ENCODE measurements around the gene ARHGAP31. TPM values are rescaled to one million over a fixed set of nuclear protein-coding genes. Genes with fewer than 3 reads are reported as not detected.
A peak's percentile ranks its signal among the peaks of the same experiment; 100 is the strongest.

The ARHGAP31 gene
- total and polyA plus RNA-seq, 8 donors, result 1.2 to 275 (median 4.3) TPM

DNA sequence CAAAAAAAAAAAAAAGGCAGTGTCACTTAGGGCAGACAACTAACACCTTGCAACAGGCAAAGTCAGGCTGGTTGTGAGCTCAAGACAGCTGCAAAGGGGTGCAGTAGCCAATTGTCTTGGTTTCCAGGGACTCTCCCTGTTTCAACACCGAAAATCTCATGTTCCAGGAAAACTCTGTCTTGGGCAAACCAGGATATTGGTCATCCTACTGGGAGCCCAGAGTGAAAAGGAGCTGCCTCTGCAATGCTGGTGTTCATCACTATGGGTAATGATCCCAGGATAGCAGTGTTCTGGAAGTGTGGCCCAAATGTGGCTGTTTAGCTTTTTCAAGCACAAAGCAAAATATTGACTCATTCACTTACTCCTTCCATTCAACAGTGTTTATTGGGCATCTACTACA lies 82.6 kb downstream of the ARHGAP31 start:
- intact Hi-C loops (cut with DNase I; ENCODE audit: low total_unique reads), result no loop called here
- H3K4me1 ChIP-seq, result no peaks in the 10 kb centered on the region
- H3K9me3 ChIP-seq, result no peaks in the 10 kb centered on the region
- 64 to 86% (median 73%) methylated on average over 1 of the region's 1 CpG for WGBS, 5 donors
- H3K27ac ChIP-seq, result no peak overlapping the region
- DNase-seq, result no peak
- no peaks in the 10 kb centered on the region for H3K27me3 ChIP-seq
- TF ChIP-seq POLR2A (IDR thresholded peaks at IDR 0.05) (no peak), POLR2AphosphoS5 (IDR thresholded peaks at IDR 0.05) (no peak), EP300 (IDR thresholded peaks at IDR 0.05) (no peak)
- TF ChIP-seq, protein P1, sequence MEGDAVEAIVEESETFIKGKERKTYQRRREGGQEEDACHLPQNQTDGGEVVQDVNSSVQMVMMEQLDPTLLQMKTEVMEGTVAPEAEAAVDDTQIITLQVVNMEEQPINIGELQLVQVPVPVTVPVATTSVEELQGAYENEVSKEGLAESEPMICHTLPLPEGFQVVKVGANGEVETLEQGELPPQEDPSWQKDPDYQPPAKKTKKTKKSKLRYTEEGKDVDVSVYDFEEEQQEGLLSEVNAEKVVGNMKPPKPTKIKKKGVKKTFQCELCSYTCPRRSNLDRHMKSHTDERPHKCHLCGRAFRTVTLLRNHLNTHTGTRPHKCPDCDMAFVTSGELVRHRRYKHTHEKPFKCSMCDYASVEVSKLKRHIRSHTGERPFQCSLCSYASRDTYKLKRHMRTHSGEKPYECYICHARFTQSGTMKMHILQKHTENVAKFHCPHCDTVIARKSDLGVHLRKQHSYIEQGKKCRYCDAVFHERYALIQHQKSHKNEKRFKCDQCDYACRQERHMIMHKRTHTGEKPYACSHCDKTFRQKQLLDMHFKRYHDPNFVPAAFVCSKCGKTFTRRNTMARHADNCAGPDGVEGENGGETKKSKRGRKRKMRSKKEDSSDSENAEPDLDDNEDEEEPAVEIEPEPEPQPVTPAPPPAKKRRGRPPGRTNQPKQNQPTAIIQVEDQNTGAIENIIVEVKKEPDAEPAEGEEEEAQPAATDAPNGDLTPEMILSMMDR (IDR thresholded peaks at IDR 0.05), result no peak
- peaks cover 0 to 24% (median 4%) of the 10 kb centered on the region in 4 donors for H3K36me3 ChIP-seq
- no peak overlapping the region for H3K4me3 ChIP-seq

DNA sequence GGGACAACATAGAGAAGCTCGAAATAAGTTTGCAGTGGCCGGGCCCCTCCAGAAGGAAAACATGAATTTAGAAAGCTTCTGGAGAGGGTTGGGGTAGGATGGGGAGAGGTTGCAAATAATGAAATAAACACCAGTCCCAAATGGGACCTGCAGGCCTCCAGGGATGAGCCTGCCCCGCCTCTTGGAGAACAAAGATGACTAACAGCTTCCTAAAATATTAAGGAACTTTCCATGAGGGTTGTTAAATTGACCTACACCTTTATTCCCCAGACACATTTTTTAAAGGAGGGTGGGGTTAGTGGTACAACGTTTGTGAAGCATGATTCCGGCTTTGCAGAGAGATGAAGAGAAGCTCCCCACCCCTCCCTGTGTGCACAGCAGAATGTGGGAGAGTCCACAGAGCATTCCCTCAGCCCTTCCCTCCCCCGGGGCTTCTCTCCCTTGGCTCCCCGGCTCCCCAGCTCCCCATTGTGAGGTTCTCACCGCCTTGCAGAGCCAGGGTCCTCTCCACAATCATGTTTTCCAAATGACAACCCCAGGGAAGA lies 84.1 kb downstream of the ARHGAP31 start:
- H3K36me3 ChIP-seq, result peaks cover 0 to 37% (median 17%) of the 10 kb centered on the region in 4 donors
- TF ChIP-seq POLR2A (IDR thresholded peaks at IDR 0.05) (no peak), EP300 (IDR thresholded peaks at IDR 0.05) (no peak), POLR2AphosphoS5 (IDR thresholded peaks at IDR 0.05) (no peak)
- TF ChIP-seq, protein P1 (IDR thresholded peaks at IDR 0.05), result no peak
- WGBS, 5 donors, result 59 to 69% (median 65%) methylated on average over 8 of the region's 8 CpGs
- no peaks in the 10 kb centered on the region for H3K4me1 ChIP-seq
- no peak overlapping the region for H3K27ac ChIP-seq
- no peak overlapping the region for H3K4me3 ChIP-seq
- intact Hi-C loops (cut with DNase I; ENCODE audit: low total_unique reads), result no loop called here
- H3K9me3 ChIP-seq, result no peaks in the 10 kb centered on the region
- no peak for DNase-seq
- H3K27me3 ChIP-seq, result no peaks in the 10 kb centered on the region

DNA sequence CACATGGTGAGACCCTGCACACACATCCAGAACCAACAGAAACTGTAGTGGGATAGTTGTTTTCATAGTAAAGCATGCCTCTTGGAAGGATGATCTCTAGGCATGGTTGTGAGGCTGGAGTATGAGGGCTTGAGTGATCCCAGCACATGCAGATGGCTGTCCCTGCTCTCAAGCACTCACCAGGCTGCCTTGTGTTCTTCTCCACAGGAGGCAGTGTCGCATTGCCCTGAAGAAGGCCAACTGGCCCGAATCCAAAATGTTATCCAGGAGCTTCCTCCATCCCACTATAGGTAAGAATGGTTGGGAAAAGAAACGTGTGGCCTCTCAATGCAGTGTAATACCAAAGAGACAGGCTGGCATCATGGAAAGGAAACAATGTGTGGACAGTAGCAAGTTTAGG lies 86.5 kb downstream of the ARHGAP31 start:
- H3K4me1 ChIP-seq, result no peaks in the 10 kb centered on the region
- H3K9me3 ChIP-seq, result no peaks in the 10 kb centered on the region
- intact Hi-C loops (cut with DNase I; ENCODE audit: low total_unique reads), result no loop called here
- H3K36me3 ChIP-seq, result peaks cover 0 to 47% (median 23%) of the 10 kb centered on the region in 4 donors
- peak in 1 of 2 donors; percentile 16 for DNase-seq
- H3K27me3 ChIP-seq, result no peaks in the 10 kb centered on the region
- TF ChIP-seq POLR2AphosphoS5 (IDR thresholded peaks at IDR 0.05) (no peak), EP300 (IDR thresholded peaks at IDR 0.05) (no peak), POLR2A (IDR thresholded peaks at IDR 0.05) (no peak)
- TF ChIP-seq, protein P1 (IDR thresholded peaks at IDR 0.05), result no peak
- H3K27ac ChIP-seq, result no peak overlapping the region
- no peak overlapping the region for H3K4me3 ChIP-seq
- WGBS, 5 donors, result 59 to 63% (median 60%) methylated on average over 3 of the region's 3 CpGs

- Histone ChIP-seq H3K9me3 (no peaks in the 10 kb centered on the region), H3K36me3 (peaks cover 0 to 47% (median 34%) of the 10 kb centered on the region in 4 donors), H3K27me3 (no peaks in the 10 kb centered on the region), H3K4me1 (no peaks in the 10 kb centered on the region), H3K4me3 (no peak overlapping the region), H3K27ac (no peak overlapping the region)
- 88 to 91% (median 90%) methylated on average over 7 of the region's 7 CpGs for WGBS, 5 donors
- no peak for DNase-seq
- intact Hi-C loops (cut with DNase I; ENCODE audit: low total_unique reads), result no loop called here
- no peak for TF ChIP-seq POLR2AphosphoS5 (IDR thresholded peaks at IDR 0.05)
- TF ChIP-seq, protein P1 (IDR thresholded peaks at IDR 0.05), result no peak
- no peak for TF ChIP-seq POLR2A (IDR thresholded peaks at IDR 0.05)
- TF ChIP-seq EP300 (IDR thresholded peaks at IDR 0.05), result no peak
These were observed 88.0 kb downstream of the ARHGAP31 start for GRCh38 chr3:119382134-119382533.

All from stomach (tissue), 9 donors.